K562 (cell line): ENCODE measurements around the gene DDC. TPM values are rescaled to one million over a fixed set of nuclear protein-coding genes. Genes with fewer than 3 reads are reported as not detected.

Experiments
- ATAC-seq: fragments of 200-7000 bp; cut with Tn5 transposase; 3 replicates; pipeline ENCODE4 v1.9.1; 2020; ENCODE audit warnings: moderate library complexity
- BruUV-seq: library from RNA; stranded (reverse); fragments of 400-500 nt; replicated peaks from 2 replicates; lab custom pipeline; 2021; lab: Mats Ljungman, UMichigan
- CTCF ChIA-PET: fragments of 300-600 bp; formaldehyde crosslinking; extraction: SDS; loops from one replicate; lab custom pipeline; 2021; ENCODE audit warnings: low intra/inter-chr PET ratio; lab: Yijun Ruan, JAX
- POLR2A ChIA-PET: fragments of 300-600, 350-650 bp; sonication (Branson Sonifier 250); formaldehyde crosslinking; extraction: SDS; loops from one replicate; lab custom pipeline; 2021; ENCODE audit warnings: antibody characterized with exemption, inconsistent platforms; lab: Yijun Ruan, JAX
- DNase-seq, 4 experiments: peaks; one replicate each; pipeline versions ENCODE4 v3.0.0 to v3.0.0-alpha.2; 2011 to 2018; ENCODE audit warnings: low spot score in 3 of 4, mixed read lengths in 3 of 4; ENCODE audit errors: extremely low read depth in 1 of 4
- FAIRE-seq: peaks from 2 replicates; lab custom pipeline; 2011; peaks lifted over from hg19 to GRCh38; lab: Jason Lieb, UNC
- H2AFZ ChIP-seq: 2 replicates; pipeline ENCODE4 v1.6.0; 2011; ENCODE audit warnings: low read depth, low read length, control low read depth, inconsistent platforms
- H3K27ac ChIP-seq: fragments of 200-600 bp; 3 replicates; pipeline ENCODE4 v1.8.0; 2011; ENCODE audit warnings: low read depth, mild to moderate bottlenecking, control low read depth, inconsistent platforms, low read length, moderate library complexity, mixed read lengths; ENCODE audit errors: extremely low read depth
- H3K27me3 ChIP-seq, 2 experiments: fragments of 300-600 bp in 1 of 2; 2 replicates in 1 of 2; 3 replicates in 1 of 2; pipeline versions ENCODE4 v1.6.0 to v1.8.0; 2011; ENCODE audit warnings: inconsistent platforms in 2 of 2, low read length in 2 of 2, mild to moderate bottlenecking in 1 of 2, mixed read lengths in 1 of 2, moderate library complexity in 1 of 2; ENCODE audit not compliant: control insufficient read depth in 2 of 2, insufficient read depth in 2 of 2
- H3K36me3 ChIP-seq: fragments of 300-600 bp; 3 replicates; pipeline ENCODE4 v1.8.0; 2011; ENCODE audit warnings: mild to moderate bottlenecking, low read length, inconsistent platforms; ENCODE audit not compliant: control insufficient read depth, insufficient read depth
- H3K4me1 ChIP-seq, 2 experiments: fragments of 200-600 bp in 1 of 2; replicated peaks in 1 of 2; 2 replicates in 1 of 2; 3 replicates in 1 of 2; pipeline versions ENCODE4 v1.5.1 to v1.8.0; 2011; ENCODE audit warnings: inconsistent platforms in 2 of 2, low read length in 2 of 2, mild to moderate bottlenecking in 1 of 2, mixed read lengths in 1 of 2, moderate library complexity in 1 of 2; ENCODE audit not compliant: control insufficient read depth in 2 of 2, insufficient read depth in 2 of 2
- H3K4me2 ChIP-seq: 2 replicates; pipeline ENCODE4 v1.6.1; 2011; ENCODE audit warnings: low read length, control low read depth, inconsistent platforms, mixed read lengths; ENCODE audit not compliant: insufficient read depth
- H3K4me3 ChIP-seq: fragments of 200-600 bp; sonication (generic), shearing (Covaris generic); 2 replicates; pipeline ENCODE4 v1.5.1; 2016; ENCODE audit warnings: control low read depth, inconsistent platforms
- H3K79me2 ChIP-seq: fragments of 200-600 bp; 3 replicates; pipeline ENCODE4 v1.8.0; 2011; ENCODE audit warnings: low read length, inconsistent platforms; ENCODE audit not compliant: control insufficient read depth, insufficient read depth
- H3K9ac ChIP-seq, 2 experiments: 2 replicates each; pipeline versions ENCODE4 v1.6.0 to v1.6.1; 2011; ENCODE audit warnings: low read depth in 2 of 2, low read length in 2 of 2, control low read depth in 1 of 2, inconsistent platforms in 1 of 2, mild to moderate bottlenecking in 1 of 2, mixed read lengths in 1 of 2; ENCODE audit not compliant: insufficient read depth in 1 of 2
- H3K9me1 ChIP-seq: one replicate; pipeline ENCODE4 v1.6.0; 2011; ENCODE audit warnings: inconsistent platforms, mild to moderate bottlenecking, low read length, moderate library complexity; ENCODE audit not compliant: control insufficient read depth, insufficient read depth
- H3K9me3 ChIP-seq: replicated peaks from 2 replicates; pipeline ENCODE4 v1.5.1; 2011; ENCODE audit warnings: low read depth, low read length, inconsistent platforms; ENCODE audit not compliant: control insufficient read depth, insufficient read depth
- H4K20me1 ChIP-seq: replicated peaks from 2 replicates; pipeline ENCODE4 v1.6.1; 2011; ENCODE audit warnings: low read length, inconsistent platforms, mixed read lengths; ENCODE audit not compliant: control insufficient read depth, insufficient read depth
- HMGXB4 ChIP-seq: sonication (generic); formaldehyde crosslinking; IDR thresholded peaks from 2 replicates; pipeline ENCODE4 v1.8.1; 2023; ENCODE audit warnings: mild to moderate bottlenecking, missing genetic modification reagents
- HOMEZ ChIP-seq: fragments of 250-450 bp; sonication (Bioruptor Pico); IDR thresholded peaks from 2 replicates; pipeline ENCODE4 v1.4.0; 2020; ENCODE audit warnings: mild to moderate bottlenecking, moderate library complexity
- JUND ChIP-seq, 2 experiments: IDR thresholded peaks; 2 replicates in 1 of 2; 3 replicates in 1 of 2; pipeline ENCODE4 v1.6.1; 2011; ENCODE audit warnings: borderline replicate concordance in 2 of 2, low read depth in 2 of 2, low read length in 2 of 2, improper control_type of control experiment in 1 of 2, missing biosample characterization in 1 of 2, missing genetic modification characterization in 1 of 2, missing genetic modification reagents in 1 of 2
- LARP7 ChIP-seq: fragments of 450-650 bp; IDR thresholded peaks from 2 replicates; pipeline ENCODE4 v1.6.1; 2016
- POLR3A ChIP-seq: IDR thresholded peaks from 2 replicates; pipeline ENCODE4 v1.6.1; 2011; ENCODE audit warnings: borderline replicate concordance, mild to moderate bottlenecking, moderate library complexity; ENCODE audit not compliant: insufficient read length, insufficient read depth; ENCODE audit errors: extremely low read depth
- PRMT5 ChIP-seq: sonication (generic); formaldehyde crosslinking; IDR thresholded peaks from 2 replicates; pipeline ENCODE4 v1.5.0; 2020; ENCODE audit warnings: missing genetic modification reagents
- RBM14 ChIP-seq: fragments of 200-400 bp; formaldehyde crosslinking; IDR thresholded peaks from 2 replicates; pipeline ENCODE4 v1.6.1; 2018; ENCODE audit warnings: low read depth, mild to moderate bottlenecking, low read length, moderate library complexity, borderline replicate concordance; ENCODE audit not compliant: insufficient read depth
- SMAD4 ChIP-seq: fragments of 250-450 bp; sonication (Bioruptor Pico); conservative IDR thresholded peaks from 2 replicates; pipeline ENCODE4 v1.8.0; 2021; ENCODE audit warnings: inconsistent platforms, mild to moderate bottlenecking, moderate library complexity
- SNAPC5 ChIP-seq: fragments of 250-450 bp; sonication (Bioruptor Pico); IDR thresholded peaks from 2 replicates; pipeline ENCODE4 v1.8.0; 2021; ENCODE audit warnings: moderate library complexity, mild to moderate bottlenecking, inconsistent platforms
- TEAD4 ChIP-seq, 2 experiments: sonication (generic) in 1 of 2; formaldehyde crosslinking in 1 of 2; IDR thresholded peaks; 2 replicates each; pipeline versions ENCODE4 v1.6.1 to v1.8.0; 2012 to 2022; ENCODE audit warnings: borderline replicate concordance in 1 of 2, inconsistent platforms in 1 of 2, low read length in 1 of 2, mild to moderate bottlenecking in 1 of 2, missing genetic modification reagents in 1 of 2
- ZBTB11 ChIP-seq, 3 experiments: fragments of 200-800 bp in 1 of 3; fragments of 250-450 bp in 1 of 3; fragments of 450-650 bp in 1 of 3; sonication (Bioruptor Pico) in 1 of 3; sonication (Bioruptor generic) in 1 of 3; formaldehyde crosslinking in 1 of 3; IDR thresholded peaks; 2 replicates each; pipeline versions ENCODE4 v1.6.1 to v1.8.0; 2016 to 2022; ENCODE audit warnings: mild to moderate bottlenecking in 2 of 3, missing genetic modification characterization in 2 of 3, missing compliant biosample characterization in 1 of 3, moderate library complexity in 1 of 3
- ZBTB8A ChIP-seq: fragments of 450-650 bp; IDR thresholded peaks from 2 replicates; pipeline ENCODE4 v1.6.1; 2018; ENCODE audit warnings: mild to moderate bottlenecking, moderate library complexity; ENCODE audit not compliant: partially characterized antibody
- ZNF253 ChIP-seq: fragments of 250-450 bp; sonication (Bioruptor Pico); conservative IDR thresholded peaks from 2 replicates; pipeline ENCODE4 v1.6.1; 2021; ENCODE audit warnings: mild to moderate bottlenecking
- ZNF583 ChIP-seq: fragments of 250-450 bp; sonication (Bioruptor Pico); IDR thresholded peaks from 2 replicates; pipeline ENCODE4 v1.4.0; 2020
- WGBS: fragments of 100-300 bp; shearing (Covaris generic); methylation state at CpG from one replicate; pipeline ENCODE4 v1.1.6; 2016; ENCODE audit warnings: low coverage, mixed read lengths; ENCODE audit not compliant: insufficient coverage; ENCODE audit errors: missing lambda C conversion rate; 5-methylcytosine and 5-hydroxymethylcytosine counted together
- in situ Hi-C: fragments of 300-500 bp; cut with MboI; formaldehyde crosslinking; loops from 4 replicates; pipeline ENCODE4 v1.15.0; 2018; ENCODE audit warnings: inconsistent platforms, mixed read lengths
- intact Hi-C: fragments of 100-400 bp; cut with micrococcal nuclease; formaldehyde crosslinking; loops from 2 replicates; pipeline ENCODE4 v1.14.2; 2022
- polyA plus RNA-seq, 8 experiments: library from polyadenylated mRNA; depleted of rRNA in 4 of 8; stranded (reverse) in 5 of 8; unstranded in 3 of 8; fragments of >200 nt; fragmentation: Nextera tagmentation in 2 of 8; fragmentation: Illumina TruSeq in 1 of 8; extraction: Ambion mirVana in 2 of 8; extraction: Trizol in 1 of 8; gene quantifications; 2 replicates each; pipeline versions ENCODE4 v1.2.1 to v1.2.3, GENCODE V29; 2011 to 2014; ENCODE audit warnings: inconsistent platforms in 1 of 8, missing spikeins in 1 of 8
- total RNA-seq, 7 experiments: library from RNA; depleted of rRNA in 6 of 7; stranded (reverse); fragments of >200 nt in 6 of 7; fragmentation: Illumina TruSeq in 2 of 7; extraction: Trizol in 2 of 7; gene quantifications; 2 replicates each; pipeline versions ENCODE4 v1.2.1 to v1.2.3, GENCODE V29; 2011 to 2021; ENCODE audit warnings: low replicate concordance in 1 of 7

Gene DDC
- total and polyA plus RNA-seq, 9 of the 15 experiments (the other 6 are each of a cell fraction or from before 2014, with no cell fraction given), result not detected

GRCh38 chr7:50472427-50472826 lies 92.8 kb downstream of the DDC start:
- in situ Hi-C loops, result no loop called here

More at GRCh38 chr7:50472427-50472826, 92.8 kb downstream of the DDC start:
- no peak for TF ChIP-seq ZBTB8A
- TF ChIP-seq SNAPC5 (CRISPR knock-in tag), result no peak
- no peak for TF ChIP-seq POLR3A
- no peak for TF ChIP-seq RBM14
- no peak for TF ChIP-seq SMAD4
- no peak for TF ChIP-seq ZBTB11 (CRISPR knock-in tag; IDR thresholded peaks at IDR 0.05)
- TF ChIP-seq ZNF253 (CRISPR knock-in tag), result no peak
- TF ChIP-seq LARP7, result no peak
- TF ChIP-seq HOMEZ (CRISPR knock-in tag), result no peak
- TF ChIP-seq PRMT5 (CRISPR knock-in tag), result no peak
- no peak for TF ChIP-seq HMGXB4 (CRISPR knock-in tag)
- no peak for TF ChIP-seq ZNF583 (CRISPR knock-in tag)
- TF ChIP-seq TEAD4 (IDR thresholded peaks at IDR 0.05; ENCODE audit: low read length), result no peak
- no peak for TF ChIP-seq TEAD4 (CRISPR knock-in tag; IDR thresholded peaks at IDR 0.05; ENCODE audit: borderline replicate concordance)
- TF ChIP-seq JUND (IDR thresholded peaks at IDR 0.05; ENCODE audit: borderline replicate concordance, low read depth, low read length), result no peak
- TF ChIP-seq JUND (tag; IDR thresholded peaks at IDR 0.05; ENCODE audit: borderline replicate concordance, low read depth, low read length), result no peak
- 18% methylated on average over 7 of the region's 7 CpGs for WGBS
- FAIRE-seq (no peak), DNase-seq (no peak), ATAC-seq (no peak)
- intact Hi-C loops, result no loop called here
- H3K4me1 ChIP-seq, result peaks cover 3 to 6% of the 10 kb centered on the region in 2 experiments; a peak in 3 of 5 replicates
- CTCF ChIA-PET, result no interaction called here
- no peak overlapping the region for H3K4me3 ChIP-seq
- peaks cover 13 to 57% of the 10 kb centered on the region in 2 experiments; a peak in 4 of 5 replicates for H3K27me3 ChIP-seq
- H2AFZ ChIP-seq, result no peak overlapping the region
- H3K27ac ChIP-seq, result no peak overlapping the region
- H4K20me1 ChIP-seq, result 0 out of 2 replicates have a peak, but pooled peaks cover 4% of the 10 kb centered on the region
- no peak overlapping the region for H3K9ac ChIP-seq
- no peaks in the 10 kb centered on the region for H3K9me1 ChIP-seq
- no peaks in the 10 kb centered on the region for H3K36me3 ChIP-seq
- no TSS peak for BruUV-seq
- no peaks in the 10 kb centered on the region for H3K9me3 ChIP-seq
- no peak overlapping the region for H3K4me2 ChIP-seq
- POLR2A ChIA-PET, result interaction anchor here (0.6 kb wide), 1 partner anchor 149 kb away, joined by 3 read pairs; no protein-coding TSS in a partner anchor
- H3K79me2 ChIP-seq, result no peaks in the 10 kb centered on the region
